Right lung (tissue), 10 donors: ENCODE measurements around the gene HOXD11. TPM values are rescaled to one million over a fixed set of nuclear protein-coding genes. Genes with fewer than 3 reads are reported as not detected.

ENCODE experiments used
- DNase-seq, 2 donors: peaks; one replicate each; pipeline ENCODE4 v3.0.0-alpha.2; 2013
- long read RNA-seq, 8 donors: transcript quantifications; one replicate each; lab custom pipeline, GENCODE V29; 2026
- polyA plus RNA-seq, 5 donors: library from polyadenylated mRNA; unstranded; fragments of 120-200 nt; gene quantifications; one replicate each; pipeline versions ENCODE4 v1.2.1 to v1.2.3, GENCODE V29; 2013; ENCODE audit warnings: inconsistent platforms in 1 of 5, low replicate concordance in 1 of 5; ENCODE audit not compliant: insufficient read length in 5 of 5, insufficient read depth in 1 of 5

The HOXD11 gene
- polyA plus RNA-seq, result under 1 TPM in 1 of 5 donors, not detected in 4; 0.28 TPM
- long read RNA-seq, donor 1, result 0 reads
- long read RNA-seq, donor 2, result 0 reads
- long read RNA-seq, donor 3, result 0 reads
- long read RNA-seq, donor 4, result 0 reads
- long read RNA-seq, donor 5, result 0 reads
- long read RNA-seq, donor 6, result 0 reads
- long read RNA-seq, donor 7, result 0 reads
- long read RNA-seq, donor 8, result 0 reads

- DNase-seq, result no peak
Observed at GRCh38 chr2:176106581-176107539, at the start of gene HOXD11. HOXD11 (plus strand) TSS chr2:176107280; CDS start chr2:176107356, 76 bp downstream.

DNA sequence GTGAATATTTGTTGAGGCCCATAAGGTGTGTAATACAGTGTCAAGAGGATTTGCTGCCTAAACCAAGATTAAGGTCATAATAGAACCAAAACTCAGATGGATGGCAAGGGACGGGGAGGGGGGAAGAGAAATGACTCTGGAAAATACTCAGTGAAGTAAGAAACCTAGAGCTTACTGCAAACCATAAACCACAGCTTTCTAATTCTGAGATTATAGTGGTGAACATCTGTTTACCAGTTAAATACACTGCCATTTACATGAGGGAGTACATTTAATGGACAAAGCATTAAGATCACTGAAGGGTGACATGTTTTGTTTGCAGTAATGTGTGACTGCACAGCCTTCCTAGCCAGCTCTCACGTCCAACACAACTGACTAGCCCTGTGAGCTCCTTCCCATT, 43.1 kb upstream of the HOXD11 start:
- DNase-seq, result no peak

- DNase-seq, result no peak
Observed at GRCh38 chr2:176066645-176067588, 40.2 kb upstream of the HOXD11 start.

- DNase-seq, result no peak
Observed at GRCh38 chr2:176067589-176068418, 39.3 kb upstream of the HOXD11 start.

DNA sequence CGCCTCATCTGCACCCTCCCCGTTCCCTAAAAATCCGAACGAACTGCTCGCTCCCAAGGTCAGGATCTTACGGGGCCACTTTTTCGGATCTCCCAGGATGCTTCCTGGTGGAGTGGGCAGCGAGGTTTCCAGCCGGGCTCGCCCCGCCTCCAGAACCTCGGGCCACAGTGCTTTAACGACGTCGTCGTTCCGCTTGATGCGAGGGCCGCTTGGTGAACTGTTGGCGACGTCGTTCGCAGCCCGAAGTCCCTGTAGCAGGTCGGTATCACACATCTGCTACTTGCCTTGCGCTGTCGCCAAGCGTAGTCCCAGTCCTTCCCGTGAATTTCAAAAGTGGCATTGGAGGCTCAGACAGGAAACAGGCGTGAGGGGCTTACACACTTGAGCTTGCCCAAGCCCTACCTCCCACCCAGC, 38.7 kb upstream of the HOXD11 start:
- DNase-seq, result no peak

DNA sequence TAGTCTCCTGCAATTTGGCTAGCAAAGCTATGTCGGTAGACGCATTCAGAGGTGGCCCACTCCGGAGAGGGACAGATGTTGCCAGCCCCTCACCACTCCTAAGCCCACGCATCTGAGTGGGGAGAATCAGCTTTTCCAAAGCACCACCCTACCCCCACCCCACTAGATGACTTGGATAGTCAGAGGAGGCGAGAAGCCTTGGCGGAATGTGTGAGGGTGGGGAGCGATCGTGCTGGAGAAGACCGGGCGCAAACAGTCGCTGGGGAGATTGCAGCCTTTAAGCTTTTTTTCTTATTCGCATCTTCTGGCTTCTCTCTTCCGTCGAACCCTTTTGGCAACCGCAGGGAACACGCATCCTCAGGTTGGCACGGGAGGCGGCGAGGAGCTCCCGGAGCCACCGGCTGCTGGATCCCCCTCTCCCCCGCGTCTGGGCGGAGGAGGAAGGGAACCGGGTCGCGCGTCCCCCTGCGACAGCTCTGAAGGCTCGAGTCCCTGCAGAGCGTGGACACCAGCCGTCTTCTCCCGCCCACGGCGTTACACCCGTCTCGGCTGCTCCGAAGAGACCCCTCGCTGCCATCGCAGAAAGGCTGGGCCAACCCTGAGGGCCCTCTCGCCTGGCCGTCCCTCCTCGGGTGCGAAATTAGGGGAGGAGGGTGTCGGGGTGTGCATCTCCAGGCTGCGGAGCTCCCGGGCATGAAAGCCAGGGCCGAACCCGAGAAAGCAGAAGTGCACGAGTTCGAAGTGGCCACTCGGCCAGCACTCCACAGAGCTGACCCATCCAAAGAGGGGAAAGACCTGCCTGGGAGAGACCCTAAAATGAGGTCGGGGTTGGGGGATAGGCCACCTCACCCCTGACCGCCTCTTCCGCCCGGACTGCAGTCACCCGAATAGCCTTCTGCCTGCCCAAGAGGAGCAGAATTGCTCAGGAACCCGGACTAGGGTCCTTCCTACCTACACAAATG, 35.5 kb upstream of the HOXD11 start:
- DNase-seq, result no peak

- no peak for DNase-seq
Observed at GRCh38 chr2:176072292-176072669, 34.8 kb upstream of the HOXD11 start.

DNA sequence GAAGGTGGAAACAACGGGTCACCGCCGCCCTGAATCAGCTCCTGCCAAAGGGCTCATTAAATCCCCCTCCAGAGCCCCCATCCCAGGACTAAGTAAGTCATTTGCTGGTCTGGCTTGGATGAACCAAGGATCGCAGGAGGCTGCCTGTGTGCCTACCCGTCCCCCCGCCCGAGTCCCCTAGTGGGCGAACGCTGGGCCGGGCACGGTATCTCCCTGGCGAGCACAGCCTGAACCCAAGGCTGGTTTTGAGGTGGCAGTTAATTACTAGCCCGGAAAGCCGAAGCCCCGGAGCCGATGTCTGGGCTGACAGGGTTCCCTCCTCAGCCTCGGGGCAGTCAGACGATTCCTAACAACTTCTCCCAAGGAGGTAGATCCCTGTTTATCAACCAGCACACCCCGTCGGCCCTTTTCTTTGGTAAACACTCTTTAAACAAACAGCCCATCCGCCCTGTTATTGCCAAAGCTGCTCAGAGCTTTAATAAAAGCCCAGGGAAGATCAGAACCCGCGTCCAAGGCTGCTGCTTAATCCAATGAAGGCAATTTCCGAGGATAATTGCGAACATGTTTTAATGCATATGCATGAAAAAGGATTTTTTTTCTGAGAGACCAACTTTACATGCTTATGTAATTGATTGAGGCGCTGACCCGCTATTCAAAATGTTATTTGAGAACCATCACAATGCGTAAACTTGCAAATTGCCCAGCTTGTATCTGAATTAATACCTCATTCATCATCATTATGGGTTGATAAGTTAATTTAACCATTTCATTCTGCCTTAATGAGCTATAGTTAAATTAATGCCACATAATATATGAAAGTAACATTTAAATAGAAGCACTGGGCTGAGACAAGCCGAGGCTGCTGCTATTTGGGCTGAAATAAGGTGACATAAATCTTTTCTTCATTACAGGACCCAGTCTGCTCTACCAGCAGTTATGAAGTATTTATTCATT, 33.9 kb upstream of the HOXD11 start:
- DNase-seq, result no peak

- no peak for DNase-seq
Observed at GRCh38 chr2:176074919-176075425, 32.1 kb upstream of the HOXD11 start.

- DNase-seq, result no peak
Observed at GRCh38 chr2:176075481-176075880, 31.6 kb upstream of the HOXD11 start.

DNA sequence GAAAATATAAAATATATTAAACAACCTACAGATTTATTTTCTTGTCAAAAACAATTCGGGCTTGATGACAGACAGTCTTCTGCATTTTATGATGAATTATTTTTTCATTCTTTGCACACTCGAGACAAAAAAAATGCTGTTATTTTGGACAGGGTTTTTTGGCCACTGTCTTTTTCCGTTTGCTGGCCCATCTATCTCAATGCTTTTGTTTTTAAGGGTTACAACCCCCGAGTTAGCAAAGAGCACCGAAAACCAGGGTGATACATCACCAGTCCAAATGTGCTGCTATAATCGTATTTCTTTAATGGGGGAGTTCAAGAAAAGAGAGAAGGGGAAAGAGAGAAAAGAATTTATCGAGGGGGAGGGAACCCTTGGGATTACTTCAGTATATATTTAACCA, 31.0 kb upstream of the HOXD11 start:
- no peak for DNase-seq

DNA sequence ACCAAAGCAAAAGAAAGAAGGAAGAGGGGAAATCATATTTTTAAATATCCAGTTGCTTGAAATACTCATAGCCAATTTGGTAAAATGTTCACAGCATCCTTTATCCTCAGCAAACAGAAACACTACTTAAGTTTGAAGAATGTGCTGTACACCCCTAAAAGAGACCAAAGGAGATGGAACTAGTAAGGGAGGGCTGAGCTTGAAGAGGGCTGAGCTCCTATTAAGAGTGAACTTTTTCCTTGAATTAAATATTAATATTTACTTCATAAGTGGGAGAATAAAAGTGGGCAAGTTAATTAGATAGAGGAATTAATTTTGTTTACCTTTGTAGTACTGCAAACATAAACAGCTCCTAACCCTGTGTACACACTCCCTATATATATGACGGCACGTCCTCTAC, 30.3 kb upstream of the HOXD11 start:
- no peak for DNase-seq

DNA sequence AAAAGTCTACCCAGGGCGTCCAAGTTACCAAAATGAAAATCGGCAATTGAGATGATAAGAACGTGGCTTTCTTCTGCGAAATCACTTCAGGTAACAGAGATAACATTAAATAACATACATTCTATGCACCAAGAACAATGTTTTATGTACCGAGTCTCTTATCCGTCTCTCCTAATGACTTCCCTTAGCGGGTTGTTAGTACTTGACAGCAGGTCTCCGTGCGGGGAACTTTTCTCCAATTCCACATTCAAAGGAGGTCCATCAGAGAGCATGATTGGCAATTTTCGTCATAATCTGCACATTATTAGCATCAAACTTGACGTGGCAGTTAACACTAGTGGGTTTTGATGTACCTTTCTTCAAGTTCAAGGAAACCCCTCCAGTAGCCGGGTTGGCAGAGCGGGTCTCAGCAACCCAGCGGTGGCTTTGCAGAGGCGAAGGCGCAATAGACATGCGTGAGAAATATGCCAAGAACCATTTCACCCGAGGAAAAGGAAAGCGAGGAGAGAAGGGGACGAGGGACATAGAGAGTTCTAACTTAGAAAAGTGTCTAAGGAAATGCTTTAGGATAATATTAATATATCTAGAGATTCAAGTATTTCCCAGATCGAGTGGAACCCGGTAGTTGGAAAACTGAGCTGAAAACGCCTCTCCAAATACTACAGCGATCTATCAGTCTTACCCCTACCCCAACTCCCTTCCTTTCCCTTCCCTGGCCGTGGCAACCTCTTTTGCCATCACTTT, 28.4 kb upstream of the HOXD11 start:
- DNase-seq, result no peak

- no peak for DNase-seq
Observed at GRCh38 chr2:176079285-176079830, 27.7 kb upstream of the HOXD11 start.

GRCh38 chr2:176079831-176080539, 27.1 kb upstream of the HOXD11 start:
- DNase-seq, result no peak

DNA sequence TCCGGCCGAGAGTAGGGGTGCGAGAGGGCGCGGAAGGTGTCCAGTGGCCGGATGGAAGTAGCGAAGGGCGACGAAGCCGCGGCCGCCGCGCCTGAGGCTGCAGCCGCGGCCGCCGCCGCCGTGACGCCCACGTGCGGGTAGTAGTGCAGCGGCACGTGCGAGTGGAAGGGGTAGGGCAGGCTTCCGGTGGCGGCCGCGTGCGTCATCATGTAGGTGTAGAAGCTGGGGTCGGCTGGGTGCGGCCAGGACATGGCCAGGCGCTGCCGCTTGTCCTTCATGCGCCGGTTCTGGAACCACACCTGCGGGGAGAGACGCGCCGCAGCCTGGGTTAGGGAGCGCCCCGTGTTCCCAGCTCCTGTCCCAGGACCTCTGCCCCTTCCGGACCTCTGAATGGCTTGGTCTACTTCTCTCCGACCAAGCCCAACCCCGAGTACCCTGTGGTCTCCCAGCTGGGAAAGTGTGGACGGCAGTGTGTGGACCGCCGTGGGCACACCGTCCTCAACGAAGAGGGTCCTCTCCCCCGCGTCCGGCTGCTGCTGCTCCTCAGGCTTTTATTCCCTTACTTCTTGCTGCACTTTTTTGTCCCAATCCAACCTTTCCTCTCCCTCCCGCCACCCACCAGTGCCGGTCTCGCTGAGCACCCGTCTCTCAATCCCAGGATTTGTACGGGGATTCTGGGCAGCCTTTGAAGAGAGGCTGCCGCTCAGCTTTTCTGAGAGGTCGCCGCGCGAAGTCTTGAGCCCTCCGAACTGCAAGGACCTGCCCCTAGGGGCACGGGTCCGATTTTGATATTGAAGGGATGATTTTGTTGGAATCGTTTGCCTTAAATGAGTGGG, 26.3 kb upstream of the HOXD11 start:
- no peak for DNase-seq
